ENCODE results near the gene DDIT4.
"Not testable (repeated sequence)": the region's sequence is repeated elsewhere in the genome, so short reads cannot be mapped to it uniquely, and the experiment has no call there.

The DDIT4 gene

GRCh38 chr10:72277996-72278667, 4.4 kb downstream of the DDIT4 start:
- H3K4me3 Mint-ChIP-seq = no peak overlapping the region

DNA sequence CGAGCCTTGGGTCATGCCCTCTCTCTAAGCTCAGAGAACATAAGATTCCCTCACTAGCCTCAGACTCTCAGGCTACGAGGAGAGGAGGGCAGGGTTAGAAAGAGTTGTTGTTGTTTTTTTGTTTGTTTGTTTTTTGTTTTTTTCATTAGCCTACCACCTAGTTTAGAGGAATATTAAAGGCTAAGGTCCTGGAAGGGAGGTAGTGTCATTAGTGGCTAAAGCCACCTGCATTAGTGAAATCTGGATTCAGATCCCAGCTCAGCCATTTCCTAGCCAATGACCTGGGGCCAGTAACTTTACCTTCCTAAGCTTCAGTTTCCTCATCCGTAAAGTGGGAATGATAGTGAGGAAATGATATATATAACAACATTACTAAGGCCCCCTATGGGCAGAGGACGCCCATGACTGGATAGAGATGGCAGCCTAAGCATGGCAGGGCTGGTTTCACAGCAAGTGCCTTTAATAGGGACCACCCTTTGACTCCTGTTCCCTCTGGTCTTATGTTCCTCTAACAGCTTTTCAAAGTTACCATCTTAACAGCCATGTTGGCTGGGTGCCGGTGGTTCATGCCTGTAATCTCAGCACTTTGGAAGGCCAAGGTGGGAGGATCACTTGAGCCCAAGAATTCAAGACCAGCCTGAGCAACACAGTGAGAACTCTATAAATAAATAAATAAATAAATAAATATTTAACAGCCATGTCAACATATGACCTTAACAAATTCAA, 5.1 kb downstream of the DDIT4 start:
- no peaks in the 10 kb centered on the region for H3K27me3 Mint-ChIP-seq
- H3K4me3 Mint-ChIP-seq = no peak overlapping the region
- peaks cover 32 to 39% of the 10 kb centered on the region in 2 donors for H3K4me1 Mint-ChIP-seq (ENCODE audit: low read depth in 2 of 2)
- peaks cover 33% of the 10 kb centered on the region for H3K36me3 Mint-ChIP-seq (ENCODE audit: insufficient read depth)
- no peaks in the 10 kb centered on the region for H3K9me3 Mint-ChIP-seq
- peak overlapping the region in 1 of 2 donors; percentile 29 for H3K27ac Mint-ChIP-seq
- DNase-seq (no peak), ATAC-seq (replicated peaks) (no peak)

More at GRCh38 chr10:72277996-72278667, 4.4 kb downstream of the DDIT4 start:
- peaks cover 35 to 42% of the 10 kb centered on the region in 2 donors for H3K4me1 Mint-ChIP-seq (ENCODE audit: low read depth in 2 of 2)
- peak overlapping the region in 1 of 2 donors; percentile 29 for H3K27ac Mint-ChIP-seq
- H3K9me3 Mint-ChIP-seq = no peaks in the 10 kb centered on the region
- H3K27me3 Mint-ChIP-seq = no peaks in the 10 kb centered on the region
- ATAC-seq (replicated peaks) (no peak), DNase-seq (no peak)
- peaks cover 37% of the 10 kb centered on the region for H3K36me3 Mint-ChIP-seq (ENCODE audit: insufficient read depth)

GRCh38 chr10:72279587-72279986, 5.9 kb downstream of the DDIT4 start:
- peaks cover 34 to 39% of the 10 kb centered on the region in 2 donors for H3K4me1 Mint-ChIP-seq (ENCODE audit: low read depth in 2 of 2)
- not testable (repeated sequence) for ATAC-seq (replicated peaks); H3K9me3 Mint-ChIP-seq; H3K4me3 Mint-ChIP-seq; DNase-seq; H3K27me3 Mint-ChIP-seq
- H3K36me3 Mint-ChIP-seq (ENCODE audit: insufficient read depth) = peaks cover 25% of the 10 kb centered on the region
- H3K27ac Mint-ChIP-seq = peak overlapping the region; percentile 49 to 64

- Mint-ChIP-seq H3K27me3 (no peaks in the 10 kb centered on the region), H3K27ac (no peak overlapping the region), H3K4me3 (no peak overlapping the region), H3K4me1 (ENCODE audit: low read depth in 2 of 2) (peaks cover 36 to 38% of the 10 kb centered on the region in 2 donors), H3K9me3 (no peaks in the 10 kb centered on the region), H3K36me3 (ENCODE audit: insufficient read depth) (peaks cover 2% of the 10 kb centered on the region)
- ATAC-seq (replicated peaks) (no peak), DNase-seq (no peak)
Measured at GRCh38 chr10:72283131-72283530, 9.4 kb downstream of the DDIT4 start.

GRCh38 chr10:72285972-72286521, 12.3 kb downstream of the DDIT4 start:
- Mint-ChIP-seq H3K9me3 (no peaks in the 10 kb centered on the region), H3K27me3 (no peaks in the 10 kb centered on the region), H3K27ac (peak overlapping the region in 1 of 2 donors; percentile 49), H3K4me3 (peak overlapping the region in 1 of 2 donors; percentile 53), H3K36me3 (ENCODE audit: insufficient read depth) (peaks cover 2% of the 10 kb centered on the region), H3K4me1 (ENCODE audit: low read depth in 2 of 2) (peaks cover 28 to 35% of the 10 kb centered on the region in 2 donors)
- ATAC-seq (replicated peaks) (no peak), DNase-seq (no peak)

DNA sequence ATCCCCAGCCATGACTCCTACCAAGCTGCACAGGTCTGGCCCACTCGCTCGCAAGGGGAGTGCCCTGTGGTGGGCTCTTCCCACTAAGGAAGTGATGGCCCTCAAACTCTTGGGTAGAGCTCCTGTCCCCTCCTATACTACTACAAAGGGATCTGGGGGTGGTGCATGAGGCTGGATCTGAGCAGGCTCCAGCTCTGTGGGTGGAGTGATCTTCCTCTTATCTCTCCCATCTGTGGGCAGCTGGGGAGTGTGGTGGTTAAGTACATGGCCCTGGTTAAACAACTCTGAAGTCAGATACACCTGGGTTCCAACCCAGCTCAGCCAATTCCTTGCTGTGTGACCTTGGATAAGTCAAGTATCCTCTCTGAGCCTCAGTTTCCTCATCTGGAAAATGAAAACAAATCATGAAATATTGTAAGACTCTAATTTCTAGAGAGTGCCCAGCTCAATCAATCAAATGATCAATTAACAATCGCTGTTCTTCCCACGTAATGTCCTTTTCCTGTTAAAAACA, 17.4 kb downstream of the DDIT4 start:
- Mint-ChIP-seq H3K4me1 (ENCODE audit: low read depth in 2 of 2) (peaks cover 40 to 42% of the 10 kb centered on the region in 2 donors), H3K36me3 (ENCODE audit: insufficient read depth) (peaks cover 7% of the 10 kb centered on the region), H3K27ac (peak overlapping the region in 1 of 2 donors; percentile 25), H3K4me3 (no peak overlapping the region), H3K9me3 (no peaks in the 10 kb centered on the region), H3K27me3 (no peaks in the 10 kb centered on the region)
- no peak for DNase-seq
- peak; percentile 75 for ATAC-seq (replicated peaks)

DNA sequence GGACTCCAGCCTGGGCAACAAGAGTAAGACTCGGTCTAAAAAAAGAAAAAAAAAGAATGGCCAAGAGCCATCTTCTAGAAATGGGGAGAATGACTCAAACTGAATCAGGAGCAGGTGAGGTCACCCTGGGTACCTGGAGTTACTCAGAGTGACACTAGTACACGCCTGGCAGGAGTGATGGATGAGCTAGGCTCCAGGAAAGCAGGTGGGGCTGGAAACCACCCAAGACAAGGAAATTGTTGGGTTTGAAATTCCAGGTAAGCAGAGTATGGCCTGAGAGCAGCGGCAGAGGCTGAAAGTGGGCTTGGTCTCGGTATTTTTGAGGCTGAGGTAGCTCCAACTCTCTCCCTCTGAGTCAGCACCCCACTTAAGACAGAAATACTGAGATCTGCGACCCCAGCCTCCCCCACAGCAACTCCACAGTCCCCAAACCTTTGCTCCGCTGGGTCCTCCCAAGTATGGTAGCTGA, 18.5 kb downstream of the DDIT4 start:
- peaks cover 35 to 38% of the 10 kb centered on the region in 2 donors for H3K4me1 Mint-ChIP-seq (ENCODE audit: low read depth in 2 of 2)
- no peak for DNase-seq
- H3K27ac Mint-ChIP-seq = peak overlapping the region; percentile 73 to 82
- no peak for ATAC-seq (replicated peaks)
- H3K27me3 Mint-ChIP-seq = no peaks in the 10 kb centered on the region
- H3K36me3 Mint-ChIP-seq (ENCODE audit: insufficient read depth) = peaks cover 13% of the 10 kb centered on the region
- H3K9me3 Mint-ChIP-seq = no peaks in the 10 kb centered on the region
- no peak overlapping the region for H3K4me3 Mint-ChIP-seq

DNA sequence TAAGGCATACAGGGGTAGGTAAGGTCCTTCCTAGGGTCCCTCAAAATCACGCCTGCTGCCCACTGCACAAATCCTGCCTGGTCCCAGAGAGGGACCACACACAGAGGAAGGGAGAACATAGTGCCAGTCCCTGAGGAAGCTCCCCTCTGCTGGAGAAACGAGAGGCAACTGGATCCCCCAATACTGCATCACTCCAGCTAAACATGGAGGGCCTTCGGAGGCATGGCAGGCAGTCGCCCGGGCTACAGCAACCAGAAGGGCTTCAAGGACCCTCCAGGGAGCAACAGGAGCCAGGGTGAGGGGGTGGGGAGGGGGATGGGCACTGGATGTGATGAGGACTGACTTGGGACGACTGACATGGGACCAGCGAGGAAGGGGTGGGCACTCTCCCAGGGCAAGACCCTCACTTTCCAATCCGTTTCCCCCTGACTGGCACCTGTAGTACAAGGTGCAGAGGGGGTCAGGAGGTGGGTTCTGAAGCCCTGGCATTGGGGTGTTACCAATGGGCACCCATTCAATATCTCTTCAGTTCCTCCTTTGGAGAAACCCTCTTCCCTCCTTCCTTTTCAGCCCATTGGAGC, 21.7 kb downstream of the DDIT4 start:
- DNase-seq (no peak), ATAC-seq (replicated peaks) (no peak)
- Mint-ChIP-seq H3K27ac (peak overlapping the region; percentile 95 to 97), H3K36me3 (ENCODE audit: insufficient read depth) (peaks cover 24% of the 10 kb centered on the region), H3K4me1 (ENCODE audit: low read depth in 2 of 2) (peaks cover 39 to 41% of the 10 kb centered on the region in 2 donors), H3K27me3 (no peaks in the 10 kb centered on the region), H3K9me3 (no peaks in the 10 kb centered on the region), H3K4me3 (peak overlapping the region in 1 of 2 donors; percentile 78)

GRCh38 chr10:72296829-72297280, 23.1 kb downstream of the DDIT4 start:
- not testable (repeated sequence) for H3K27me3 Mint-ChIP-seq; DNase-seq; H3K9me3 Mint-ChIP-seq; ATAC-seq (replicated peaks)
- H3K4me3 Mint-ChIP-seq = peak overlapping the region; percentile 77 to 78
- peaks cover 24% of the 10 kb centered on the region for H3K36me3 Mint-ChIP-seq (ENCODE audit: insufficient read depth)
- peak overlapping the region; percentile 95 to 97 for H3K27ac Mint-ChIP-seq
- peaks cover 36 to 39% of the 10 kb centered on the region in 2 donors for H3K4me1 Mint-ChIP-seq (ENCODE audit: low read depth in 2 of 2)

- H3K4me3 Mint-ChIP-seq = peak overlapping the region; percentile 77 to 78
- DNase-seq = peak; percentile 93 to 95 (median 94)
- H3K27ac Mint-ChIP-seq = peak overlapping the region; percentile 95 to 97
- ATAC-seq (replicated peaks) = peak; percentile 81
- H3K4me1 Mint-ChIP-seq (ENCODE audit: low read depth in 2 of 2) = peaks cover 32 to 39% of the 10 kb centered on the region in 2 donors
- H3K36me3 Mint-ChIP-seq (ENCODE audit: insufficient read depth) = peaks cover 24% of the 10 kb centered on the region
- no peaks in the 10 kb centered on the region for H3K9me3 Mint-ChIP-seq
- no peaks in the 10 kb centered on the region for H3K27me3 Mint-ChIP-seq
Measured at GRCh38 chr10:72297281-72297804, 23.6 kb downstream of the DDIT4 start.

- Mint-ChIP-seq H3K4me1 (ENCODE audit: low read depth in 2 of 2) (peaks cover 27 to 34% of the 10 kb centered on the region in 2 donors), H3K9me3 (no peaks in the 10 kb centered on the region), H3K27ac (peak overlapping the region; percentile 95 to 97), H3K4me3 (peak overlapping the region; percentile 77 to 78), H3K27me3 (no peaks in the 10 kb centered on the region), H3K36me3 (ENCODE audit: insufficient read depth) (peaks cover 24% of the 10 kb centered on the region)
- peak; percentile 87 to 88 (median 87) for DNase-seq
- peak; percentile 67 for ATAC-seq (replicated peaks)
Measured at GRCh38 chr10:72297805-72298591, 24.3 kb downstream of the DDIT4 start.
